SK-N-MC (cell line): Measurements from ENCODE around the gene OBSCN.

Source experiments
- EZH2 ChIP-seq: fragments of 200-600 bp; sonication (generic); IDR thresholded peaks from one replicate; pipeline ENCODE4 v1.6.1; 2017; ENCODE audit warnings: antibody characterized with exemption
- POLR2AphosphoS5 ChIP-seq: IDR thresholded peaks from 2 replicates; pipeline ENCODE4 v1.6.1; 2012; ENCODE audit warnings: mild to moderate bottlenecking, low read depth, low read length, borderline replicate concordance

DNA sequence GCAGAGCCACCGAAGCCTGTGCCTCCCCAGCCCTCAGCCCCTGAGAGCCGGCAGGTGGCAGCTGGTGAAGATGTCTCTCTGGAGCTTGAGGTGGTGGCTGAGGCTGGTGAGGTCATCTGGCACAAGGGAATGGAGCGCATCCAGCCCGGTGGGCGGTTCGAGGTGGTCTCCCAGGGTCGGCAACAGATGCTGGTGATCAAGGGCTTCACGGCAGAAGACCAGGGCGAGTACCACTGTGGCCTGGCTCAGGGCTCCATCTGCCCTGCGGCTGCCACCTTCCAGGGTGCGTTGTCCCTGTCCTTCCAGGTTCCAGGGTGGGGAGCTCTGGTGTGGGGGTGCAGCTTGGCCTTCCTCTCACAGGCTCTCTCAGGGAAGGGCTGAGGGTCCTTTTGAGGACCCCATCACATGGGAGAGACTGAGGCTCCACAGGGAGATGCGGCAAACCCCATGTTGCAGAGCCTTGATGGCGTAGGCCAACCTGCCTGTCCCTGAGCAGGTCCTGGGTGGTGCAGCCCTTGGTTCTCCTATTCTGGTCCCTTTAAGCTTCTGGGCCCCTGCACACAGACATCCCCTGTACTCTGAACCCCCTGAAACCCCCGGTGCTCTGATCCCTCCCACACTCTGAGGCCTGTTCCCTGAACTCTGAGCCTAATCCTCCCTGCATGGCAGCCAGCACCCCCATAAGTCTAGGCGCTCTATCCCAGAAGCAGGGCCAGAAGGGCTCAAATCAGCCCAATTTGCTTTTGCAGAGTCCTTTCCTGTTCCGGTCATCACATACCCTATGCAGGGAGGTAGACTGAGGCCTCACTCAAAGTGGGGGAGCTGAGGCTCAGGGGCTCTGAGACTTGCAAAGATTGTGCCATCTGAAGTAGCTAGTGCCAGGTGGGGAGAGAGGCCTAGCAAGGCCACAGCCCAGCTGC lies 110.3 kb downstream of the OBSCN start:
- TF ChIP-seq EZH2 (no peak), POLR2AphosphoS5 (no peak)
